TTC549 (cell line): Measurements from ENCODE around the gene SCGB1D4.

ENCODE experiments used
- FAIRE-seq: peaks from 2 replicates; lab custom pipeline; 2012; peaks lifted over from hg19 to GRCh38; lab: Jason Lieb, UNC

SCGB1D4 gene

DNA sequence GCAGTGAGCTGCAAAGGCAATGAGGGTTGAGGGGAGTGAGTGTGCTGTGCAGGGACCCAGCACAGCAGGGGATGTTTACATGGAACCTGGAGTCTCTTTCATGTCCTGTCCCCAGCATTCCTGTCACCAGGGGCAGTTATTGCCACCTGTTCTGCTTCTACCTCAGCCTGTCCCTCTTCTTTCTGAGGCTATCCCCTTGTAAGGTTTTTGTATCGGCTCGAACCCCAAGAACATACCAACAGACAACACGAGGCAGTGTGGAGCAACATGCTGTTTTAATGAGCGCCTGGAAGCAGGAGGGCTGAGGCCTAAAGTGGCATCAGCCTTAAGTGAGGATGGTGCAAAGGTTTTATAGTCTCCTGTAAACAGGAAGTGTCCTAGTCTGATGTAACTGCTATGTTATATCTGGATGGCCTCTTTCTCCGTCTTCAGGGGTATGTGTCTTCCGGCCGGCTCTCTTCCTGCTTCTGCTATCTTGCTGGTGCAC lies 25.0 kb downstream of the SCGB1D4 start:
- FAIRE-seq = no peak

DNA sequence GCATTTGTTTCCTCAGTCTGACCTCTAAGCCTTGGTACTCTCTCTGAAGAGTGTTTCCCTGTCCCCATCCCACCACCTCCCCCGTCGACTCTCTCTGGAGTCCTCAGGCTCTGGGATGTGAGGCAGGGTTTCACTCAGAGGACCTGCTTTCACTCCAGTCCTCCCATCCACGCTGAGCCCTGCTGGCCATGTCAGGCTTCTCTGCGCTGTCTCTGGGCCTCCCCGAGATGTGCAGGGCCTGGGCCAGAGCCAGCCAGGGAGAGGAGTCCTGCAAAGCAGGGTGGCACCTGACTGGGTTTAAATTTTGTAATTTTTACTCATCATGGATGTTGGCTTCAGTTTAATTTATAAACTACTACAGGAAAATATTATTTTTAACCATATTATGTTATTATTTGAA lies 25.6 kb downstream of the SCGB1D4 start:
- FAIRE-seq = no peak

DNA sequence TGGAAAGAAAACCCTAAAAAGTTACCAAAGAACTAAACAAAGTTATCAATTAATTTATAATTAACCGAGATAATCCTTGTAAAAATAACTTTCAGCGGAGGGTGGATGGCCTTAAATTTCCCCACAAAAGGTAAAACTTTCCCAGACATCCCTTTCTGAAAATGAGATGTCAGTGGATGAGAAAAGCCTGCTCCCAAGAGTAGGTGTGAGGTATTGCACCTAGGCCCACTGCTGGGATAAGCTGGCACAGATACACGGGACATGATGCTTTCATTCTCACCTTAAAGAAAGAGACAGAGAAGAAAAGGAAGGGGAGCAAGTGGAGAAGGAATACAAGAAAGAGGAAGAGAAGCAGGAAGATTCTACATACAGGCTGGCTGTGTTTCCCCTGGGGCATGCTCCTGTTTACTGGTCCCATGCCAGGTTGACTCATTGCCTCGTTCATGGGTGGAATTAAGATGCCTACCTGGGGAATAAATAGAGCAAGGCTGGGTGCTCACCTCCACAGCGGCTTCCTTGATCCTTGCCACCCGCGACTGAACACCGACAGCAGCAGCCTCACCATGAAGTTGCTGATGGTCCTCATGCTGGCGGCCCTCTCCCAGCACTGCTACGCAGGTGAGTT lies 29.1 kb downstream of the SCGB1D4 start, which contains the start of gene SCGB2A2:
Gene SCGB2A2 (plus strand): TSS at position 505 of the 625 bp plus-strand sequence. CDS start 59 bp downstream, at position 564.
- no peak for FAIRE-seq

DNA sequence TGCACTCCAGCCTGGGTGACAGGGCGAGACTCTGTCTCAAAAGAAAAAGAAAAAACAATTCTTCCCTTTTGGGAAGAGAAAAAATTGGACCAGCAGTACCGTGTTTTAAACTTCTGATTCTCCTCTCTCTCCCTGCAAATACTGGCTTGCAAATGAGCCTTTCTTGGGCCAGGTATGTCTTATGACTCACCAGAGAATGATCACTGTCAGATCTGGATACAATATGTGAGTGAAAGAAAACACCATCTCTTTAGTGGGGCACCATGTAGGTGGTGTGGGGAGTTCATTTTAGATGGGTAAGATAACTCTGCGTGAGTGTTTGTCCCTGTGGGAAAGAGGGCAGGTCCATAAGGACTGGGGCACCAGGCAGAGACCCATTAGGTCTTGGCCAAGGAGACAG lies 31.3 kb downstream of the SCGB1D4 start:
- FAIRE-seq = no peak

DNA sequence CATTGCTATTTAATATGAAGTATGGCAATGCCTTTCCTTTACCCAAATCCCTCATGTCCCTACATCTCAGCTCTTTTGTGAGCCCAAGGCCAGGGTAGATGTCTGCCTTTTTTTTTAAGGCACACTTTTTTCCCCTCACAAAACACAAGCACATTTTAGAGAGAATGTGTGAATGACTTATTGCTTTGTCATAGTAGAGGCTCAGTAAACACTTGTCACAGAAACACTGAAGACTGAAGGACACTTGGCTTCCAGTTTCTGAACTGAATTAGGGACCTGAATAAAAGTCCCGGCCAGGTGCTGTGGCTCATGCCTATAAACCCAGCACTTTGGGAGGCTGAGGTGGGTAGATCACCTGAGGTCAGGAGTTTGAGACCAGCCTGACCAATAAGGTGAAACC lies 31.8 kb downstream of the SCGB1D4 start:
- FAIRE-seq = no peak

DNA sequence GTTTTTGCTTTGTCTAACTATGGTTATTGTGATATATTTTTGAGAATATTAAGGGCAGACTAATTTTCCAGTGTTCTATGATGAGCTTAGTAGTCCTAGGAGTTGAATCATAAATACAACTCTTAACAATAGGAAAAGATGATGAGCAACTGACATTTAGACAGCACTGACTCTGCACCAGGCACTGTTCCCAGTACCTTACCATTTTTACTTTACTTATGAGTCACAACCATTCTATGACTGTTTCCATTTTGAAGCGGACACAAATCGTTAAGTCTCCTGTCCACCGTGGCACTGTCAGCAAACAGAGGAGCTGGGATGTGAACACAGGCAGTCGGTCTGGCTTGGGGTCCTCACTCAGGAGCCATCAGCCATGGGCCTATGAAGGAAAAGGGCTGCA lies 32.3 kb downstream of the SCGB1D4 start:
- no peak for FAIRE-seq

DNA sequence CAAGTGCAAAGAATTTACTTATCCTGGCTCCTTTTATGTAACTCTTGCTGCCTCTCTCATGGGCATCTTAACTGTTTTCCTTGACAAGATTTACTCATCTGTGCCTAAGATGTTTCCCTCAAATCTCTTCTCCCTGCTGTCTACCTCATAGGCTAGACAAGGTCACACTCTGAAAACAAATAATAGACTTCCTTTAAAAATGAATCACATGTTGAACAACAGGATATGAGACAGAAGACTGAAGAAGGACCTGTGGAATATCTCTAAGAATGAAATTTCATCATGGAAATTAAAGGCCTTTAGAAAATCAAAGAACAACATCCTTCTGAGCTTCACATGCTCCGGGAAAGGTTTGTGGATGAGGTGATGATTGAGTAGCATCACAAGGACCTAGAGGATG lies 34.9 kb downstream of the SCGB1D4 start:
- no peak for FAIRE-seq

DNA sequence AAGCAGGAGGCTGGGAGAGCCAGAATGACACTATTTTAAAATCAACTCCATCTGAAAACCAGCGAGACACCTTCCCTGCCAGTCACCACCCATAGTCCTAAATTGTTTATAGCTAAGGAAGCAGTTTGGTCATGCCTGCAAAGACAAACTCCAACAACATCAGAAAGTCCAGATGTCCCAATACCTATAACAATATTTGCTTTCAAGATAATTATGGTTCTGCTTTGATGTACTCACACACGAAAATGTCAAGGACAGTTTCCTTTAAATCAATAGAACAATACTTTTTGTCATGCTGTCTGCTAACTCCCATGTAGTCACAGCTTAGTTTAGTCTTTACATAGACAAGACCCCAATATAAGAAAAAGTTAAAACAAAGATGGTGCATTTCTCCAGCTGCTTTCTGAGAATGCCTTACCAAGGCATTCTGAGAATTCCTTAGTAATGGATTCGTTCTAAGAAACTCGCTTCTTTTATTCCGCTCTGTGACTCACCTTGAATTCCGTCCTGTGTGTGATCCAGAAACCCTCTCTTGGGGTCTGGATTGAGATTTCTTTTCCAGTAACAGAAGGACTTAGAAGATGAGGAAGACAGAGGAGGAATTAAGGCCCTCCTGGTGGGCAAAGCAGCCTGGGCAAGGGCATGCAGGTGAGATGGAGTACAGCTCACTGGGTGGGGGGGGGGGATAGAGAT lies 38.5 kb downstream of the SCGB1D4 start:
- FAIRE-seq = no peak

DNA sequence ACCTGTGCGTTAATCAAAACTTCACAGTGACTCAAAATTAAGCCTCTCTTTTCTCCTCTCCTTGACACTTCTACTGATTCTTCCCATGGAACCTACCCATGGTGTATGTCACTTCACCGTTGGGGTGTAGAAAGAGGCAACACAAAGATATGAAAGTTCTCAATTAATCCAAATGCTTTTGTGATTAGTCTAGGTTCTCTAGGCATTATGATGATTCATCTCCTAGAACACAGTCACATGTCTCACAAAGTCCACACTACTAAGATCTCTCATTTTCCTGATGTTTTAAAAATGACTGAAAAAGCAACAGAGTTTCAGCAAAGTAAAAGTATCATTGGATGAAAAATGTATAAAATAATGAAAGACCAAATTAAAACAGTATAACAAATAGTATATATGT lies 42.6 kb downstream of the SCGB1D4 start:
- FAIRE-seq = no peak

DNA sequence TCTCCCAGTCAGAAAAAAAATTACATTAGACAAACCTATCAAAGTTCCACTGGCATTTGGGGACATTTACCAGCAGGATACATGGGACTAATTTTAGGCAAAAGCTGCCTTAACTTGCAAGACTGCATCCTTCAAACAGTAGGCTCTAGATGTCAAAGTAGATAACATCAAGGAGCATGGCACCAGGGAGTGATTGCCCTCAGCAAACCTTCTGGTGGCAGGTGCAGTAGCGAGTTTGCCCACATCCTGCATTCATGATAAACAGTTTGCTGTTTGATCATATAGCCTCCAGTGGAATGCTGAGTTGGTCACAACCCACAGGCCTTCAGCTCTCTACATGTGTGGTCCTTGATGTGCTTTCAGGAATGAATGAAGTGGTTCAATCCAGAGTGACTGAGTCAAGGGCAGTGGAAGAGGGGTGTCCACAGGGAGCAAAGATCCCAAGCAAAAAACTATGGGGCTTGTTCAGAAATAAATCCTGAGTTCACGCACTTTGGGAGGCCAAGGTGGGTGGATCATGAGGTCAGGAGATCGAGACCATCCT lies 44.8 kb downstream of the SCGB1D4 start:
- FAIRE-seq = no peak

DNA sequence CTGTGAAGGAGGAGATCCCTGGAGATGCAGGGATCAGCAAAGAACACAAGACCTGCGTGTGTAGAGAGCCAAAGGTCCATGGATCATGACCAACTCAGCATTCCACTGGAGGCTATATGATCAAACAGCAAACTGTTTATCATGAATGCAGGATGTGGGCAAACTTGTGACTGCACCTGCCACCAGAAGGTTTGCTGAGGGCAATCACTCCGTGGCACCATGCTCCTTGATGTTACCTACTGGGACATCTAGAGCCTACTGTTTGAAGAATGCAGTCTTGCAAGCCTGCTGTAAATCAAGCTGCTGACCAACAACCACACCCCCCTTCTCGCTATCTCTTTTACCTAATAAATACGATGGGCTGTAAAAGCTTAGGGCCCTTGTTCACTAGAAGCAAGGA lies 47.2 kb downstream of the SCGB1D4 start:
- no peak for FAIRE-seq
